ENCODE measurements around the gene DMD. TPM values are rescaled to one million over a fixed set of nuclear protein-coding genes. Genes with fewer than 3 reads are reported as not detected.

DMD gene
- polyA plus RNA-seq, 1 donor from 2014 or later, result 21.6 TPM

DNA sequence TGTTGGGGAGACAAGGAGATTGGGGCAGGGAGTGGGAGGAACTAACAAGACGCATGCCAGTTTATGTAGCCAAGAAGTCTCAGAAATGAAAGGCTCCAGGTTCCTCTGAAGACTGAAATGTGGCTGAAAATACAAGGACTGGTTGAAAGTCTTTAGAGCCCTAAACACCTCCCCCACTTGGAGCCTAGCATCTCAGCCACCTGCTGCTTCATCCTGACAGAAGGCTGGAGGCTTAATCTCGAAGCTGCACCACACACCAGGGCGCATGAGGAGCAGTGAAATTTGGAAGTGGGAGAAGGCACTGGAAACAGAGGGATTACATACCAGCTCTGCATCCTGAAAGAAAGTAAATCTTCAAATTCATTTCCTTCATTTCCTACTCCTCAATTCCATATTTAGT is 1978.8 kb downstream of the DMD start:
- Histone ChIP-seq H2AFZ (ENCODE audit: low read depth, low read length) (no peak overlapping the region), H3K9ac (ENCODE audit: low read length) (no peak overlapping the region), H3F3A (ENCODE audit: insufficient read depth, low read length, poor library complexity, severe bottlenecking) (no peaks in the 10 kb centered on the region), H3K9me2 (ENCODE audit: insufficient read depth, low read length) (no peaks in the 10 kb centered on the region), H4K20me1 (ENCODE audit: insufficient read depth) (no peaks in the 10 kb centered on the region), H3K4me3 (ENCODE audit: low read length) (no peak overlapping the region), H3K4me2 (ENCODE audit: low read length) (no peak overlapping the region), H3K36me3 (ENCODE audit: insufficient read depth, low read length) (no peaks in the 10 kb centered on the region), H3K27me3 (ENCODE audit: insufficient read depth, low read depth, low read length) (no peaks in the 10 kb centered on the region), H3K79me2 (replicated peaks; ENCODE audit: insufficient read depth, low read length) (no peaks in the 10 kb centered on the region), H3K27ac (ENCODE audit: low read length) (no peak overlapping the region), H3K9me3 (ENCODE audit: low read length) (no peaks in the 10 kb centered on the region)
- TF ChIP-seq, protein P1, sequence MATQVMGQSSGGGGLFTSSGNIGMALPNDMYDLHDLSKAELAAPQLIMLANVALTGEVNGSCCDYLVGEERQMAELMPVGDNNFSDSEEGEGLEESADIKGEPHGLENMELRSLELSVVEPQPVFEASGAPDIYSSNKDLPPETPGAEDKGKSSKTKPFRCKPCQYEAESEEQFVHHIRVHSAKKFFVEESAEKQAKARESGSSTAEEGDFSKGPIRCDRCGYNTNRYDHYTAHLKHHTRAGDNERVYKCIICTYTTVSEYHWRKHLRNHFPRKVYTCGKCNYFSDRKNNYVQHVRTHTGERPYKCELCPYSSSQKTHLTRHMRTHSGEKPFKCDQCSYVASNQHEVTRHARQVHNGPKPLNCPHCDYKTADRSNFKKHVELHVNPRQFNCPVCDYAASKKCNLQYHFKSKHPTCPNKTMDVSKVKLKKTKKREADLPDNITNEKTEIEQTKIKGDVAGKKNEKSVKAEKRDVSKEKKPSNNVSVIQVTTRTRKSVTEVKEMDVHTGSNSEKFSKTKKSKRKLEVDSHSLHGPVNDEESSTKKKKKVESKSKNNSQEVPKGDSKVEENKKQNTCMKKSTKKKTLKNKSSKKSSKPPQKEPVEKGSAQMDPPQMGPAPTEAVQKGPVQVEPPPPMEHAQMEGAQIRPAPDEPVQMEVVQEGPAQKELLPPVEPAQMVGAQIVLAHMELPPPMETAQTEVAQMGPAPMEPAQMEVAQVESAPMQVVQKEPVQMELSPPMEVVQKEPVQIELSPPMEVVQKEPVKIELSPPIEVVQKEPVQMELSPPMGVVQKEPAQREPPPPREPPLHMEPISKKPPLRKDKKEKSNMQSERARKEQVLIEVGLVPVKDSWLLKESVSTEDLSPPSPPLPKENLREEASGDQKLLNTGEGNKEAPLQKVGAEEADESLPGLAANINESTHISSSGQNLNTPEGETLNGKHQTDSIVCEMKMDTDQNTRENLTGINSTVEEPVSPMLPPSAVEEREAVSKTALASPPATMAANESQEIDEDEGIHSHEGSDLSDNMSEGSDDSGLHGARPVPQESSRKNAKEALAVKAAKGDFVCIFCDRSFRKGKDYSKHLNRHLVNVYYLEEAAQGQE (IDR thresholded peaks at IDR 0.05; ENCODE audit: borderline replicate concordance), result no peak
- TF ChIP-seq SMC3 (conservative IDR thresholded peaks at IDR 0.05; ENCODE audit: poor library complexity), result no peak

DNA sequence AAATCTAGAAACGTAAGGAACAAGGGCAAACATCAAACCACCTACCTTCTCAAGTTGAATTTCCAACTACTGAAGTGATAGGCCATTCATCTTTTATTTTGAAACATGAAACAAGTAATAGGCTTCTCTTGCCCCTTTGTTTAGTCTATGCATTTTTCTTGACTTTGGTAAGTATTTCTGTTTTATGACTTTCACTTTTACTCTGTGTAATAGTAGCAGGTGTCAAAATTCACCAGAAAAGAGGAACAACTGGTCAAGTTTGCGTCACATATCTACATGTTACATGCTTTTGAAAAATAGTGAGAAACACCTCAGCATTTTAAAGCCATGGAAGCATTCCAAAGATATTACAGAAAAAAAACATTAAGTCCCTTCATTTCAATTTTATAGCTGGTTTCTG is 1982.4 kb downstream of the DMD start:
- Histone ChIP-seq H3K36me3 (ENCODE audit: insufficient read depth, low read length) (no peaks in the 10 kb centered on the region), H3K4me2 (ENCODE audit: low read length) (no peak overlapping the region), H3K9me3 (ENCODE audit: low read length) (no peaks in the 10 kb centered on the region), H3F3A (ENCODE audit: insufficient read depth, low read length, poor library complexity, severe bottlenecking) (no peaks in the 10 kb centered on the region), H3K27me3 (ENCODE audit: insufficient read depth, low read depth, low read length) (no peaks in the 10 kb centered on the region), H3K9me2 (ENCODE audit: insufficient read depth, low read length) (no peaks in the 10 kb centered on the region), H3K9ac (ENCODE audit: low read length) (no peak overlapping the region), H2AFZ (ENCODE audit: low read depth, low read length) (no peak overlapping the region), H3K27ac (ENCODE audit: low read length) (no peak overlapping the region), H3K79me2 (replicated peaks; ENCODE audit: insufficient read depth, low read length) (no peaks in the 10 kb centered on the region), H4K20me1 (ENCODE audit: insufficient read depth) (no peaks in the 10 kb centered on the region), H3K4me3 (ENCODE audit: low read length) (no peak overlapping the region)
- TF ChIP-seq TAF1 (IDR thresholded peaks at IDR 0.05; ENCODE audit: low read depth) (no peak), POLR2AphosphoS5 (IDR thresholded peaks at IDR 0.05) (no peak), SMC3 (conservative IDR thresholded peaks at IDR 0.05; ENCODE audit: poor library complexity) (no peak), EP300 (conservative IDR thresholded peaks at IDR 0.05; ENCODE audit: poor library complexity, severe bottlenecking) (no peak), EZH2 (IDR thresholded peaks at IDR 0.05; ENCODE audit: borderline replicate concordance, insufficient read depth, low read length, poor library complexity, severe bottlenecking) (no peak), MXI1 (conservative IDR thresholded peaks at IDR 0.05; ENCODE audit: poor library complexity, severe bottlenecking) (no peak), RAD21 (conservative IDR thresholded peaks at IDR 0.05) (no peak)
- TF ChIP-seq, protein P1 (IDR thresholded peaks at IDR 0.05; ENCODE audit: borderline replicate concordance), result no peak
- TF ChIP-seq, protein P2, sequence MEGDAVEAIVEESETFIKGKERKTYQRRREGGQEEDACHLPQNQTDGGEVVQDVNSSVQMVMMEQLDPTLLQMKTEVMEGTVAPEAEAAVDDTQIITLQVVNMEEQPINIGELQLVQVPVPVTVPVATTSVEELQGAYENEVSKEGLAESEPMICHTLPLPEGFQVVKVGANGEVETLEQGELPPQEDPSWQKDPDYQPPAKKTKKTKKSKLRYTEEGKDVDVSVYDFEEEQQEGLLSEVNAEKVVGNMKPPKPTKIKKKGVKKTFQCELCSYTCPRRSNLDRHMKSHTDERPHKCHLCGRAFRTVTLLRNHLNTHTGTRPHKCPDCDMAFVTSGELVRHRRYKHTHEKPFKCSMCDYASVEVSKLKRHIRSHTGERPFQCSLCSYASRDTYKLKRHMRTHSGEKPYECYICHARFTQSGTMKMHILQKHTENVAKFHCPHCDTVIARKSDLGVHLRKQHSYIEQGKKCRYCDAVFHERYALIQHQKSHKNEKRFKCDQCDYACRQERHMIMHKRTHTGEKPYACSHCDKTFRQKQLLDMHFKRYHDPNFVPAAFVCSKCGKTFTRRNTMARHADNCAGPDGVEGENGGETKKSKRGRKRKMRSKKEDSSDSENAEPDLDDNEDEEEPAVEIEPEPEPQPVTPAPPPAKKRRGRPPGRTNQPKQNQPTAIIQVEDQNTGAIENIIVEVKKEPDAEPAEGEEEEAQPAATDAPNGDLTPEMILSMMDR (IDR thresholded peaks at IDR 0.05; ENCODE audit: poor library complexity, severe bottlenecking), result no peak
